Measurements from ENCODE around the gene GPR68.

GRCh38 chr14:91255026-91255695 lies 10.7 kb upstream of the GPR68 start:
- TF ChIP-seq CTCF (conservative IDR thresholded peaks at IDR 0.05; ENCODE audit: low read depth in 2 of 2) (peak in 1 of 2 experiments; percentile 40; a peak in 2 of 4 replicates), REST (IDR thresholded peaks at IDR 0.05; ENCODE audit: unreplicated experiment) (no peak), EZH2phosphoT487 (IDR thresholded peaks at IDR 0.05; ENCODE audit: unreplicated experiment) (no peak), ZNF462 (CRISPR knock-in tag; IDR thresholded peaks at IDR 0.05) (no peak), ZNF114 (CRISPR knock-in tag; IDR thresholded peaks at IDR 0.05) (no peak), POLR2AphosphoS5 (IDR thresholded peaks at IDR 0.05; ENCODE audit: low read depth) (no peak), EZH2 (IDR thresholded peaks at IDR 0.05; ENCODE audit: low read depth, unreplicated experiment) (no peak), JUNB (IDR thresholded peaks at IDR 0.05; ENCODE audit: unreplicated experiment) (no peak), NANOG (IDR thresholded peaks at IDR 0.05; ENCODE audit: borderline replicate concordance) (no peak), STAT1 (IDR thresholded peaks at IDR 0.05; ENCODE audit: unreplicated experiment) (no peak), CREB1 (CRISPR knock-in tag; IDR thresholded peaks at IDR 0.05; ENCODE audit: low read depth) (no peak), ETS1 (IDR thresholded peaks at IDR 0.05) (no peak), ZNF331 (CRISPR knock-in tag; IDR thresholded peaks at IDR 0.05; ENCODE audit: low read depth) (no peak)

Data from GM23338 (cell line).